GM23338 (cell line): ENCODE results near the gene DCTN1. TPM values are rescaled to one million over a fixed set of nuclear protein-coding genes. Genes with fewer than 3 reads are reported as not detected.

Source experiments
- ATAC-seq: fragments of 200-7000 bp; cut with Tn5 transposase; 3 replicates; pipeline ENCODE4 v1.9.1; 2020
- DNase-seq: peaks from one replicate; pipeline ENCODE4 v3.0.0-alpha.2; 2015; ENCODE audit warnings: low spot score
- H2AFZ ChIP-seq: fragments of 200-600 bp; sonication (generic); 2 replicates; pipeline ENCODE4 v1.8.0; 2016; ENCODE audit warnings: antibody characterized with exemption, mild to moderate bottlenecking, moderate library complexity
- H3F3A ChIP-seq: fragments of 200-600 bp; sonication (generic); replicated peaks from 2 replicates; pipeline ENCODE4 v1.8.0; 2017; ENCODE audit warnings: antibody characterized with exemption, mixed run types, low read depth
- H3K27ac ChIP-seq: fragments of 200-600 bp; sonication (generic); 2 replicates; pipeline ENCODE4 v1.6.1; 2016; ENCODE audit warnings: low read depth
- H3K27me3 ChIP-seq: fragments of 200-600 bp; sonication (generic); 2 replicates; pipeline ENCODE4 v1.8.0; 2016; ENCODE audit warnings: mild to moderate bottlenecking, mixed run types, moderate library complexity; ENCODE audit not compliant: insufficient read depth
- H3K36me3 ChIP-seq: fragments of 200-600 bp; sonication (generic); 2 replicates; pipeline ENCODE4 v1.8.0; 2016; ENCODE audit warnings: mild to moderate bottlenecking; ENCODE audit not compliant: insufficient read depth
- H3K4me1 ChIP-seq: fragments of 200-600 bp; sonication (generic); 2 replicates; pipeline ENCODE4 v1.8.0; 2016; ENCODE audit warnings: mild to moderate bottlenecking, moderate library complexity; ENCODE audit not compliant: insufficient read depth
- H3K4me2 ChIP-seq: fragments of 200-600 bp; sonication (generic); 2 replicates; pipeline ENCODE4 v1.7.1; 2017; ENCODE audit warnings: mixed run types
- H3K4me3 ChIP-seq: fragments of 200-600 bp; sonication (generic); 2 replicates; pipeline ENCODE4 v1.6.1; 2016; ENCODE audit warnings: mixed run types
- H3K79me2 ChIP-seq: fragments of 200-600 bp; sonication (generic); replicated peaks from 2 replicates; pipeline ENCODE4 v1.8.0; 2017; ENCODE audit warnings: mild to moderate bottlenecking; ENCODE audit not compliant: insufficient read depth
- H3K9me2 ChIP-seq: fragments of 200-600 bp; sonication (generic); 2 replicates; pipeline ENCODE4 v1.8.0; 2017; ENCODE audit not compliant: insufficient read depth
- H4K20me1 ChIP-seq: fragments of 200-600 bp; sonication (generic); replicated peaks from 2 replicates; pipeline ENCODE4 v1.8.0; 2017; ENCODE audit warnings: mild to moderate bottlenecking; ENCODE audit not compliant: insufficient read depth
- H3K27ac Mint-ChIP-seq: 2 replicates; pipeline ENCODE4 v1.8.0; 2020; ENCODE audit warnings: inconsistent platforms, mild to moderate bottlenecking, moderate library complexity, mixed read lengths
- H3K27me3 Mint-ChIP-seq: 3 replicates; pipeline ENCODE4 v1.8.0; 2022; ENCODE audit warnings: low read depth, mild to moderate bottlenecking, moderate library complexity, mixed read lengths, inconsistent platforms; ENCODE audit not compliant: insufficient read depth, poor library complexity
- H3K36me3 Mint-ChIP-seq: 3 replicates; pipeline ENCODE4 v1.8.0; 2021; ENCODE audit warnings: low read depth, mild to moderate bottlenecking, inconsistent platforms, moderate library complexity, mixed read lengths
- H3K4me1 Mint-ChIP-seq: 3 replicates; pipeline ENCODE4 v1.8.0; 2020; ENCODE audit warnings: mild to moderate bottlenecking, inconsistent platforms, mixed read lengths
- H3K4me3 Mint-ChIP-seq: 3 replicates; pipeline ENCODE4 v1.8.0; 2021; ENCODE audit warnings: moderate library complexity, mild to moderate bottlenecking, inconsistent platforms, mixed read lengths
- H3K9me3 Mint-ChIP-seq: 3 replicates; pipeline ENCODE4 v1.8.0; 2020; ENCODE audit warnings: moderate library complexity, mild to moderate bottlenecking, inconsistent platforms, mixed read lengths
- CREB1 ChIP-seq: fragments of 250-450 bp; sonication (Bioruptor Pico); IDR thresholded peaks from 2 replicates; pipeline ENCODE4 v1.5.0; 2020; ENCODE audit warnings: low read depth, mild to moderate bottlenecking, moderate library complexity
- CTCF ChIP-seq, 2 experiments: fragments of 200-600 bp in 1 of 2; sonication (generic) in 1 of 2; conservative IDR thresholded peaks; 2 replicates each; pipeline versions ENCODE4 v1.5.1 to v1.6.1; 2016 to 2017; ENCODE audit warnings: antibody characterized with exemption in 2 of 2, low read depth in 2 of 2, mild to moderate bottlenecking in 2 of 2, moderate library complexity in 1 of 2
- ETS1 ChIP-seq: IDR thresholded peaks from 2 replicates; pipeline ENCODE4 v1.6.1; 2016; ENCODE audit warnings: antibody characterized with exemption
- EZH2 ChIP-seq: fragments of 200-600 bp; sonication (generic); IDR thresholded peaks from one replicate; pipeline ENCODE4 v1.8.0; 2017; ENCODE audit warnings: antibody characterized with exemption, mild to moderate bottlenecking, low read depth; ENCODE audit not compliant: unreplicated experiment
- JUNB ChIP-seq: IDR thresholded peaks from one replicate; pipeline ENCODE4 v1.6.1; 2016; ENCODE audit warnings: antibody characterized with exemption; ENCODE audit not compliant: unreplicated experiment
- POLR2AphosphoS5 ChIP-seq: IDR thresholded peaks from 2 replicates; pipeline ENCODE4 v1.6.1; 2016; ENCODE audit warnings: antibody characterized with exemption, low read depth
- REST ChIP-seq: IDR thresholded peaks from one replicate; pipeline ENCODE4 v1.6.1; 2018; ENCODE audit warnings: antibody characterized with exemption; ENCODE audit not compliant: unreplicated experiment
- ZNF114 ChIP-seq: fragments of 250-450 bp; sonication (Bioruptor Pico); IDR thresholded peaks from 2 replicates; pipeline ENCODE4 v1.5.0; 2020; ENCODE audit warnings: mild to moderate bottlenecking, moderate library complexity
- ZNF331 ChIP-seq: fragments of 250-450 bp; sonication (Bioruptor Pico); IDR thresholded peaks from 2 replicates; pipeline ENCODE4 v1.5.0; 2020; ENCODE audit warnings: low read depth, mild to moderate bottlenecking, moderate library complexity
- ZNF462 ChIP-seq: fragments of 250-450 bp; sonication (Bioruptor Pico); IDR thresholded peaks from 2 replicates; pipeline ENCODE4 v1.5.0; 2020; ENCODE audit warnings: mild to moderate bottlenecking, moderate library complexity
- polyA plus RNA-seq: library from polyadenylated mRNA; unstranded; fragments of >200 nt; fragmentation: Nextera tagmentation; extraction: Ambion mirVana; gene quantifications from 2 replicates; pipeline ENCODE4 v1.2.1, GENCODE V29; 2016
- total RNA-seq: library from RNA; depleted of rRNA; stranded (reverse); fragments of >200 nt; shearing (Covaris generic); gene quantifications from 2 replicates; pipeline ENCODE4 v1.2.3, GENCODE V29; 2014

DCTN1 gene
- total and polyA plus RNA-seq, 2 experiments from 2014 or later = 108 to 145 TPM

GRCh38 chr2:74347742-74348141 is 32.4 kb downstream of the DCTN1 start:
- Histone ChIP-seq H3K36me3 (no peaks in the 10 kb centered on the region), H3K4me3 (no peak overlapping the region), H3K4me2 (no peak overlapping the region), H3K27ac (no peak overlapping the region), H3F3A (no peaks in the 10 kb centered on the region), H3K9me2 (peaks cover 15% of the 10 kb centered on the region; the same call in 1 of the 2 replicates), H3K79me2 (no peaks in the 10 kb centered on the region), H3K27me3 (no peaks in the 10 kb centered on the region), H2AFZ (no peak overlapping the region), H3K4me1 (no peaks in the 10 kb centered on the region), H4K20me1 (no peaks in the 10 kb centered on the region)
- no peaks in the 10 kb centered on the region; the same call in none of the 3 replicates for H3K4me1 Mint-ChIP-seq
- no peak for DNase-seq
- H3K4me3 Mint-ChIP-seq = no peak overlapping the region
- no peak overlapping the region for H3K27ac Mint-ChIP-seq
- H3K36me3 Mint-ChIP-seq = no peaks in the 10 kb centered on the region
- no peaks in the 10 kb centered on the region for H3K27me3 Mint-ChIP-seq
- no peak for ATAC-seq
- TF ChIP-seq EZH2 (no peak), REST (no peak), ZNF114 (CRISPR knock-in tag) (no peak), JUNB (no peak), CTCF (conservative IDR thresholded peaks at IDR 0.05; ENCODE audit: low read depth in 2 of 2) (no peak), CREB1 (no peak), POLR2AphosphoS5 (no peak), ETS1 (no peak), ZNF331 (CRISPR knock-in tag) (no peak), ZNF462 (CRISPR knock-in tag) (no peak)
- no peaks in the 10 kb centered on the region for H3K9me3 Mint-ChIP-seq
